ENCODE data around the gene LYZL6. TPM values are rescaled to one million over a fixed set of nuclear protein-coding genes. Genes with fewer than 3 reads are reported as not detected.

LYZL6 gene
- total and polyA plus RNA-seq, 10 of the 15 experiments (the other 5 are each of a cell fraction or from before 2014, with no cell fraction given) = not detected

- RAD21 ChIA-PET (ENCODE audit: unreplicated experiment) = interaction anchor here (1.1 to 17.2 kb wide), 8 partner anchors 8 to 171 kb away, joined by 4 to 342 read pairs (median 10); partner anchors contain the start of gene CCL3
- H3K27me3 ChIP-seq (replicated peaks in 1 of 2; ENCODE audit: control insufficient read depth in 2 of 2, insufficient read depth in 2 of 2, low read length in 1 of 2) = no peaks in the 10 kb centered on the region
- in situ Hi-C loops (cut with MboI) = no loop called here
- H3K36me3 ChIP-seq (ENCODE audit: control insufficient read depth in 2 of 2, insufficient read depth in 2 of 2, low read length in 1 of 2) = no peaks in the 10 kb centered on the region
- no peaks in the 10 kb centered on the region; the same call in 1 of the 3 replicates for H3K9me3 ChIP-seq (replicated peaks; ENCODE audit: control insufficient read depth, insufficient read depth, low read length)
- H2AFZ ChIP-seq (ENCODE audit: control insufficient read depth, low read depth, low read length) = 0 out of 2 replicates have a peak overlapping the region, but pooled peaks have one; percentile 15
- no peaks in the 10 kb centered on the region for H3K79me2 ChIP-seq (ENCODE audit: control insufficient read depth, insufficient read depth, low read length)
- POLR2A ChIA-PET = interaction anchor here (1.2 to 1.3 kb wide), 2 partner anchors 95 to 173 kb away, joined by 3 to 5 read pairs; no protein-coding TSS in a partner anchor
- DNase-seq (ENCODE audit: low read depth, low spot score) = no peak
- ATAC-seq = peak; percentile 87
- 14% methylated on average over 7 of the region's 7 CpGs for WGBS (ENCODE audit: insufficient coverage, insufficient replicate concordance, low lambda C conversion rate, missing lambda C conversion rate)
- no peak overlapping the region for H3K4me3 ChIP-seq
- H3K27ac ChIP-seq (ENCODE audit: control insufficient read depth, insufficient read depth) = no peak overlapping the region
- intact Hi-C loops (cut with micrococcal nuclease; ENCODE audit: unreplicated experiment) = loop anchor here (2.0 kb wide), 1 partner anchor 95 kb away; no protein-coding TSS in a partner anchor
- no peak for FAIRE-seq
- H4K20me1 ChIP-seq (ENCODE audit: control insufficient read depth, insufficient read depth) = no peaks in the 10 kb centered on the region
- no TSS peak for BruUV-seq (replicated peaks)
- CTCF ChIA-PET = interaction anchor here (0.9 to 19.0 kb wide), 11 partner anchors 8 to 170 kb away, joined by 3 to 622 read pairs (median 5); partner anchors contain the start of gene CCL3
- peaks cover 6% of the 10 kb centered on the region; the same call in 1 of the 2 replicates for H3K4me1 ChIP-seq (ENCODE audit: control insufficient read depth, insufficient read depth, low read length)
- no peak overlapping the region for H3K9ac ChIP-seq (ENCODE audit: control insufficient read depth, insufficient read depth, low read length)
- H3K4me2 ChIP-seq (ENCODE audit: control insufficient read depth, insufficient read depth) = no peak overlapping the region; the same call in 1 of the 2 replicates
- SMC1A ChIA-PET (ENCODE audit: uncharacterized antibody, unreplicated experiment) = interaction anchor here (0.7 to 17.2 kb wide), 23 partner anchors 8 to 172 kb away, joined by 3 to 485 read pairs (median 4); partner anchors contain the start of genes CCL14, CCL3 and CCL4
- TF ChIP-seq PAX5 (IDR thresholded peaks at IDR 0.05; ENCODE audit: borderline replicate concordance, low read depth, low read length) (peak; percentile 66), MEF2B (IDR thresholded peaks at IDR 0.05; ENCODE audit: partially characterized antibody, poor library complexity, severe bottlenecking) (peak; percentile 50), ZNF687 (IDR thresholded peaks at IDR 0.05) (peak; percentile 18; the same call in 1 of the 2 replicates), IKZF1 (conservative IDR thresholded peaks at IDR 0.05) (peak; percentile 61), NFIC (IDR thresholded peaks at IDR 0.05; ENCODE audit: low read depth, low read length) (no peak), JUND (IDR thresholded peaks at IDR 0.05; ENCODE audit: low read depth, low read length) (no peak), IKZF2 (IDR thresholded peaks at IDR 0.05) (peak; percentile 71 to 73), ATF7 (IDR thresholded peaks at IDR 0.05; ENCODE audit: low read depth) (peak; percentile 47; the same call in 1 of the 2 replicates), BCL11A (IDR thresholded peaks at IDR 0.05; ENCODE audit: low read depth, low read length) (0 out of 2 replicates have a peak, but pooled peaks have one; percentile 14), SPI1 (IDR thresholded peaks at IDR 0.05; ENCODE audit: borderline replicate concordance, insufficient read depth, low read depth, low read length) (peak; percentile 88), IRF4 (IDR thresholded peaks at IDR 0.05; ENCODE audit: low read depth, low read length) (peak; percentile 58; the same call in 1 of the 2 replicates), MTA2 (IDR thresholded peaks at IDR 0.05; ENCODE audit: low read depth) (peak; percentile 68; the same call in 1 of the 2 replicates), SUPT20H (IDR thresholded peaks at IDR 0.05; ENCODE audit: borderline replicate concordance, control insufficient read depth, low read depth, low read length) (no peak), MYB (IDR thresholded peaks at IDR 0.05; ENCODE audit: borderline replicate concordance, low read depth, low read length) (no peak)
- TF ChIP-seq, protein P1, sequence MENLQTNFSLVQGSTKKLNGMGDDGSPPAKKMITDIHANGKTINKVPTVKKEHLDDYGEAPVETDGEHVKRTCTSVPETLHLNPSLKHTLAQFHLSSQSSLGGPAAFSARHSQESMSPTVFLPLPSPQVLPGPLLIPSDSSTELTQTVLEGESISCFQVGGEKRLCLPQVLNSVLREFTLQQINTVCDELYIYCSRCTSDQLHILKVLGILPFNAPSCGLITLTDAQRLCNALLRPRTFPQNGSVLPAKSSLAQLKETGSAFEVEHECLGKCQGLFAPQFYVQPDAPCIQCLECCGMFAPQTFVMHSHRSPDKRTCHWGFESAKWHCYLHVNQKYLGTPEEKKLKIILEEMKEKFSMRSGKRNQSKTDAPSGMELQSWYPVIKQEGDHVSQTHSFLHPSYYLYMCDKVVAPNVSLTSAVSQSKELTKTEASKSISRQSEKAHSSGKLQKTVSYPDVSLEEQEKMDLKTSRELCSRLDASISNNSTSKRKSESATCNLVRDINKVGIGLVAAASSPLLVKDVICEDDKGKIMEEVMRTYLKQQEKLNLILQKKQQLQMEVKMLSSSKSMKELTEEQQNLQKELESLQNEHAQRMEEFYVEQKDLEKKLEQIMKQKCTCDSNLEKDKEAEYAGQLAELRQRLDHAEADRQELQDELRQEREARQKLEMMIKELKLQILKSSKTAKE (IDR thresholded peaks at IDR 0.05; ENCODE audit: low read depth, poor library complexity, severe bottlenecking) = peak; percentile 27
- TF ChIP-seq, protein P2, sequence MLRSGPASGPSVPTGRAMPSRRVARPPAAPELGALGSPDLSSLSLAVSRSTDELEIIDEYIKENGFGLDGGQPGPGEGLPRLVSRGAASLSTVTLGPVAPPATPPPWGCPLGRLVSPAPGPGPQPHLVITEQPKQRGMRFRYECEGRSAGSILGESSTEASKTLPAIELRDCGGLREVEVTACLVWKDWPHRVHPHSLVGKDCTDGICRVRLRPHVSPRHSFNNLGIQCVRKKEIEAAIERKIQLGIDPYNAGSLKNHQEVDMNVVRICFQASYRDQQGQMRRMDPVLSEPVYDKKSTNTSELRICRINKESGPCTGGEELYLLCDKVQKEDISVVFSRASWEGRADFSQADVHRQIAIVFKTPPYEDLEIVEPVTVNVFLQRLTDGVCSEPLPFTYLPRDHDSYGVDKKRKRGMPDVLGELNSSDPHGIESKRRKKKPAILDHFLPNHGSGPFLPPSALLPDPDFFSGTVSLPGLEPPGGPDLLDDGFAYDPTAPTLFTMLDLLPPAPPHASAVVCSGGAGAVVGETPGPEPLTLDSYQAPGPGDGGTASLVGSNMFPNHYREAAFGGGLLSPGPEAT (IDR thresholded peaks at IDR 0.05; ENCODE audit: low read depth) = peak; percentile 47; the same call in 1 of the 2 replicates
Observed at GRCh38 chr17:35977509-35977908, 34.0 kb upstream of the LYZL6 start.
